ENCODE measurements around the gene COL23A1. TPM values are rescaled to one million over a fixed set of nuclear protein-coding genes. Genes with fewer than 3 reads are reported as not detected.

COL23A1 gene
- total and polyA plus RNA-seq, 2 of the 8 experiments (the other 6 are each of a cell fraction or from before 2014, with no cell fraction given): 3.1 to 4.7 TPM

DNA sequence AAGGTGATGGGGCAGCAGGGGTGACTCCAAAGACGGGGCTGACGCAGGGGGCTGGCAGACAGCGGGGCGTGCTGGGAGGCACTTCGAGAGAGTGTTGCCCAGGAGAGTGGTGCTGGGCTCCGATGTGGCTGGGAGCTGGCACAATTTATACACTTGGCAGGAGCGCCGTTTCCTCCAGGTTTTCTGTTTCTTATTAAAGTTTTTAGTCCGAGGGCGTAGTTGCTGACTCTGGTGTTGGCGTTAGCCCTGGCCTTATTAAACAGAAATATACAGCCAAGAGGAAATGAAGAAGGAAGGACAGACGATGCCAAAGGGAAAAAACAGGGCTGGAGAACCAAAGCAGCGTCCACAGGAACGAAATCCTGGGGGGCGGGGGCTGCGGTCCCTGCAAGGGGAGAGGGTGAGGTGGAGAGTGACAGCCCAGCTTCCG lies 218.0 kb downstream of the COL23A1 start (continued):
- no peak for TF ChIP-seq EP300 (IDR thresholded peaks at IDR 0.05; ENCODE audit: borderline replicate concordance in 1 of 2, low read depth in 2 of 2, low read length in 2 of 2)
- no peak for TF ChIP-seq TCF12 (IDR thresholded peaks at IDR 0.05; ENCODE audit: low read depth, low read length)
- no peak for TF ChIP-seq BRCA1 (IDR thresholded peaks at IDR 0.05; ENCODE audit: low read depth, low read length)
- no peak for TF ChIP-seq SP1 (IDR thresholded peaks at IDR 0.05; ENCODE audit: low read depth, low read length)

All from H1 (cell line).